ENCODE measurements around the gene BCAN.

The BCAN gene

DNA sequence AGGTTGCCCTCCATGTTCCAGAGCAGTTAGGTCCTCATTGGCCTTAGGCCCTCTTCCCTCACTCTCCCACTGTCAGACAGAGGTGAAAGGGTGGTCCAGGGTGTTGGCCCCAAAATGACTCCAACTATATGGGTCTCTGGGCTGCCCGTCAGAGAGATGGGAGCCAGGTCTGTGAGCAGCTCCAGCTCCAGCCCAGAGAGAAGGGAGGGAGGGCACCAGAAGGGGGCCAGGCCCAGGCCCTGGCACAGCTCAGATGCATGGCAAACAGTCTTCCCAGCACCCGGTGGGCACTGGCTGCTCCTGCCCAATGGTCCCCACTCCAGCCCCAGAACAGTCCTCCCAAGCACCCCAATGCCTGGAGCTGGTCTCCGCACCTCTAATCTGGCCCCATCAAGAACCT lies 2.2 kb downstream of the BCAN start:
- no peak for DNase-seq

DNA sequence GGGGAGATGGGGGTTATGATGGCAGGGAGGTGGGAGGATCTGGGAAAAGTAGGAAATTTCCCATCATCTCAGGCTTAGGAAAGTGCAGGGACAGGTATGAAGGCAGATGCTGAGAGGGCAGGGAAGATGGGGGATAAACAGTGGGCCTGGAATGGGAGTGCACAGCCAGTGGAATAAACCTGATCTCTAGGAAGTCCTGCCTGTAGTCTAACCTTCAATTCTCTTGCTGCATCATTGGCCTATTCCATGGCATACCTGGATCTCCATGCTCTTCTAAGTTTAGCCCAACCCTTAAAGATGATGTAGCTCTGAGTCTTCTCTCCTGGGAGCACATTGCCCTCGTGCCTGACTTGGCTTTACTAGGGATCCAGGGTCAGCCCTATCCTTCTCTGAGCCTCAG lies 2.7 kb downstream of the BCAN start:
- no peak for DNase-seq

DNA sequence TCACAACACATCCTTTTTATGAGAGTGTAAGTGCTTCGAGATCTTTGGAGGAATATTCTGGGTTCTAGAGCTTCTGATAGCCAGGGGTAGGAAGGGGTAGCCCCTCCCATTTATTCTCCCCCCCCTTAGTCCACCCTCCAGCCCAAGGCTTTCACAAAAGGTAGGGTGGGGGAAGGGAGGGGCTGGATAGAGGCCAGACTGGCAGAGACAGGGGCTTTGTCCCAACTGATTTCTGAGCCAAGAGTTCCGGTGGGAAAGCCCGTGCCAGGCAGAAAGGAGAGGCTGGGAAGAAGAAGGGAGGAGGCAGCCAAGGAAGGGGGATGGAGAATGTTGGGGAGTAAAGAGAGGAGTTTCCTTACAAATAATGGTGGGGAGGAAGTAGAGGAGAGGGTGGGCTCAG lies 3.1 kb downstream of the BCAN start:
- DNase-seq = no peak

DNA sequence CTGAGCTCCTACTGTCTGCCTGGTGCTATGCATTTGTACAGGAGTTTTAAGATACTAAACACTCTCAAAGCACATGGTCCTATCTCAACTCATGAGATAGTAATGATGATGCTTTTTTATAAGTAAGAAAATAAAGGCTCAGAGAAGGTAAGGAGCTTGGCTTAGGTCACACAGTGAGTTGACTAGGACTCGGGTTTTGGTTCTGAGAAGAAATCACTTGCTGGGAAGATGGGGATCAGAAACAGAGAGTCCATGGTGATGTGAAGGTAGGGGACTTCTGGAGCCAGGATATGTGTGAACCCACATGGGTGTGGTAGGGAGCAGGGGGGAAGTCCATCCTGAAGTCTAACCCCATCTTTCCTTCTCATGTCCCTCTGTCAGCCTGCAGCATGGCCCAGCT lies 3.7 kb downstream of the BCAN start:
- no peak for DNase-seq

DNA sequence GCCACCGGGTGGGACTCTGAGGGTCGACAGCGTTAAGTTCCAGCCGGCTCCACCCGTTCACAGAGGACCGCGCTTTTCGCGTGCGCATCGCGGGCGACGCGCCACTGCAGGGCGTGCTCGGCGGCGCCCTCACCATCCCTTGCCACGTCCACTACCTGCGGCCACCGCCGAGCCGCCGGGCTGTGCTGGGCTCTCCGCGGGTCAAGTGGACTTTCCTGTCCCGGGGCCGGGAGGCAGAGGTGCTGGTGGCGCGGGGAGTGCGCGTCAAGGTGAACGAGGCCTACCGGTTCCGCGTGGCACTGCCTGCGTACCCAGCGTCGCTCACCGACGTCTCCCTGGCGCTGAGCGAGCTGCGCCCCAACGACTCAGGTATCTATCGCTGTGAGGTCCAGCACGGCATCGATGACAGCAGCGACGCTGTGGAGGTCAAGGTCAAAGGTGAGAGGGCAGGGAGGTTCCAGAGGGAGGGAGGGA lies 4.9 kb downstream of the BCAN start:
- no peak for DNase-seq

DNA sequence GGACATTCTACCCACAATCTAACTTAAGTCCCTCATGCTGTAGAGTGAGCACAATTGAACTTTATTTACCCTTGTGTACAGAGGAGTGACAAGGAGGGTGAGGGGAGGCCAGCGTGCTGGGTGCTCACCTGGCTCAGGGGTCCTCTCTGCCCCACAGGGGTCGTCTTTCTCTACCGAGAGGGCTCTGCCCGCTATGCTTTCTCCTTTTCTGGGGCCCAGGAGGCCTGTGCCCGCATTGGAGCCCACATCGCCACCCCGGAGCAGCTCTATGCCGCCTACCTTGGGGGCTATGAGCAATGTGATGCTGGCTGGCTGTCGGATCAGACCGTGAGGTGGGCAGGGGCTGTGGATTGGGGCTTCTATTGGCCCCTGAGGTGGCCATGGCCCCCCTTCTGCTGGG lies 5.4 kb downstream of the BCAN start:
- no peak for DNase-seq

DNA sequence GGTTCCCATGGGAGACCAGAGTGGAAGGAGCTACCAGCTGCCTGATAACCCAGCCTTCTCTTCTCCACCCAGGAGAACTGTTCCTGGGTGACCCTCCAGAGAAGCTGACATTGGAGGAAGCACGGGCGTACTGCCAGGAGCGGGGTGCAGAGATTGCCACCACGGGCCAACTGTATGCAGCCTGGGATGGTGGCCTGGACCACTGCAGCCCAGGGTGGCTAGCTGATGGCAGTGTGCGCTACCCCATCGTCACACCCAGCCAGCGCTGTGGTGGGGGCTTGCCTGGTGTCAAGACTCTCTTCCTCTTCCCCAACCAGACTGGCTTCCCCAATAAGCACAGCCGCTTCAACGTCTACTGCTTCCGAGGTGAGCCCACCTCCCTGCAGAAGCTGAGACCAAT lies 6.6 kb downstream of the BCAN start:
- no peak for DNase-seq

DNA sequence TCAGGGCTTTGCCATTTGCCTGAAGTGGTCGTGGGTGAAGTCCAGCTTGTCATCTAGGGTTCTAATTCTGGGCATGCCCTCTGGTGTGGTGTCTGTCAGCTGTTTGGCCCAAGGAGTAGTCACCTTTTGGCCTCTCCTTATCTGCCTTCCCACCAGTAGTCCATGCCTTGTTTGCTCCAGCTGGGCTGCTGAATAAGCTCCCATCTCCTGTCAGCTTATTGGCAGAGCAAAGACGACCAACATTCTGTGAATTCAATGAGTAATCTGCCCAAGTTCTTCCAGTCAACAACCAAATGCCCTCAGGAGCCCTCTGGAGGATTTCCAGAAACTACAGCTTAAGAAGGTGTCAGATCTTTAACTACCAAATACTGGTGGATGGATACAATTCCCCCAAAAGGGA lies 7.0 kb downstream of the BCAN start:
- no peak for DNase-seq

DNA sequence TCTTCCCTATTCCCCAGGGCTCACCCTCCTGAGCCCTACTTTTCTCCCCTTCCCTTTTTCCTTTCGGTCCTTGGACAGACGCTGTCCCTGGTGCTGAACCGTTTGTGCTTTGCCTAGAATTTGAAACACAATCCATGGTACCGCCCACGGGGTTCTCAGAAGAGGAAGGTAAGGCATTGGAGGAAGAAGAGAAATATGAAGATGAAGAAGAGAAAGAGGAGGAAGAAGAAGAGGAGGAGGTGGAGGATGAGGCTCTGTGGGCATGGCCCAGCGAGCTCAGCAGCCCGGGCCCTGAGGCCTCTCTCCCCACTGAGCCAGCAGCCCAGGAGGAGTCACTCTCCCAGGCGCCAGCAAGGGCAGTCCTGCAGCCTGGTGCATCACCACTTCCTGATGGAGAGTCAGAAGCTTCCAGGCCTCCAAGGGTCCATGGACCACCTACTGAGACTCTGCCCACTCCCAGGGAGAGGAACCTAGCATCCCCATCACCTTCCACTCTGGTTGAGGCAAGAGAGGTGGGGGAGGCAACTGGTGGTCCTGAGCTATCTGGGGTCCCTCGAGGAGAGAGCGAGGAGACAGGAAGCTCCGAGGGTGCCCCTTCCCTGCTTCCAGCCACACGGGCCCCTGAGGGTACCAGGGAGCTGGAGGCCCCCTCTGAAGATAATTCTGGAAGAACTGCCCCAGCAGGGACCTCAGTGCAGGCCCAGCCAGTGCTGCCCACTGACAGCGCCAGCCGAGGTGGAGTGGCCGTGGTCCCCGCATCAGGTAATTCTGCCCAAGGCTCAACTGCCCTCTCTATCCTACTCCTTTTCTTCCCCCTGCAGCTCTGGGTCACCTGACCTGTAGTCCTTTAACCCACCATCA lies 10.4 kb downstream of the BCAN start:
- no peak for DNase-seq

DNA sequence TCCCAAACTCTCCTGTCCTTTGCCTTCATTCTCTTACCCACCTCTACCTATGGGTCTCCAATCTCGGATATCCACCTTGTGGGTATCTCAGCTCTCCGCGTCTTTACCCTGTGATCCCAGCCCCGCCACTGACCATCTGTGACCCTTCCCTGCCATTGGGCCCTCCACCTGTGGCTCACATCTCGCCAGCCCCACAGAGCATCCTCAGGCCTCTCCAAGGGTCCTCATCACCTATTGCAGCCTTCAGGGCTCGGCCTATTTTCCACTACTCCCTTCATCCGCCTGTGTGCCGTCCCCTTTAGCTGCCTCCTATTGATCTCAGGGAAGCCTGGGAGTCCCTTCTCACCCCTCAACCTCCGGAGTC lies 11.1 kb downstream of the BCAN start:
- no peak for DNase-seq

DNA sequence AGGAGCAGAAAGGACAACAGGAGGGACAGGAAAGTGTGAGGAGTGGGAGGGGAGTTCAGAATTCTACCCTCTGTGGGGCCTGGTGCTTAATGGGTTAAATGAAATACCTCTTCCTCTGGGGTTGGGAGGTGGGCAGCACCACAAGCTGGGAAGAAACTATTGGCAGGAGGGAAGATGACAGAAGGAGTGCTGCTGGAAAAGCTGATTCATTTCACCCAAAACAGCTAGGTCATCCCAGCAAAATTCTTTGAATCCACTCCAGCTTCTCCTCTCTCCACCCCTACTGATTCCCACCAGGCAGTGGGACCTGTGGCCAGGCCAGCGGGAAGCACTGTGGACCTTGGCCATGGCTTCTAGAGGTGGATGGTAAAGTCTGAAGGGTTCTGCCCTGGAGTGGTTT lies 12.8 kb downstream of the BCAN start:
- DNase-seq = no peak

DNA sequence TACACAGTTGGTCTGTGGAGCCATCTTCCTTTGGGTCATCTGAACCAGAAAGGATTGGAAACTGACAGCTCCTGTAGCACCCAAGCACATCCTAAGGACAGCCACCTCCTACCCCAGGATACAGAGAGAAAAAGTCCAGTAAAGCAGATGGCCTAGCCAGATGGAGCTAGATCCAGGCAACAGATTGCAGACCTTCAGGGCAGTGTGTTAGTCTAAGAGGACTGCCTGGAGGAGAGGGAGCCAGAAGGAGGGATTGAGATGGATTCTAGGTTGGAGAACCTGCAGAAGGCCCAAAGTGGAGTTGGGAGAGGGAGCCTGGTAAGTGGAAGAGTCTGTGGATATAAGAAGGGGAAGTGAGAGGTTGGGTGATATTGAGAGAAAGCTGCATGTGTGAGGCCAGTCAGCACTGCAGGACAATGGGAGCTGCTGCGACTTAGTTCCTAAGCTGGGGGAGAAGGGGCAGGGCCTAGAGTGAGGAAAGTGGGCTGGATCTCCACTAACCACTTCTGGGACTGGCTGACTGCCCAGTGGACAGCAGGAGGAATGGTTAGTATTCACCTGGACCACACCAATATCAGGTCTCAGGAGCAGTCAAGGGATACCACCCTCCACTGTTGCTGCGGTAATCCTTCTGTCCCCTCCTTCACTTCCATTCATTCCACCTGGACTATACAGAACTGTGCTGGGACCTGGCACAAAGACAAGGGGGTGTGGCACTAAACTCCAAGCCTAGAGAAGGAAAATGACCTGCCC lies 13.4 kb downstream of the BCAN start:
- no peak for DNase-seq

DNA sequence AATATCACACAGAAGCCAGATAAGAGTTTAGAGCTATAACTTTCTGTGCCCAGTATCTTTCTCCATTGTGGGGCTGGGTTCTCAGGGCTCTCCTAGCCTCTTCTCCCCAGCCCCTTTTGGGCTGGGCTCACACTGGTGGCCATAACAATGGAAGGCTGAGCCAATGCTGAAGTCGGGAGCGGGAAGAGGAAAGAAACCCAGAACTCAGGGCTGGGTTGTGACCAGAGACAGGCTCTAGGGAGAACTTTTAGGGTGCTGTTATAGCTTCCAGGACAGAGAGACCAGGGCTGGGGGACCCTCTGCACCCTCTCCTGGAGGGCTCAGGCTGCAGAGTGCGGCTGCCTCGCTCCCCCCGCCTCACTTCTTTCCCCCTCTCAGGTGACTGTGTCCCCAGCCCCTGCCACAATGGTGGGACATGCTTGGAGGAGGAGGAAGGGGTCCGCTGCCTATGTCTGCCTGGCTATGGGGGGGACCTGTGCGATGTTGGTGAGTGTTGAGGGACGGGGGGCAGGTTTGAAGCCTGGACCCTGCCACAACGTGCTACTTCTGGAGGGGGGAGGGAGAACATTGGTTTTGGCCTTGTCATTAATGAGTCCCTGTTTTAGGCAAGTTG lies 14.1 kb downstream of the BCAN start:
- DNase-seq = no peak

DNA sequence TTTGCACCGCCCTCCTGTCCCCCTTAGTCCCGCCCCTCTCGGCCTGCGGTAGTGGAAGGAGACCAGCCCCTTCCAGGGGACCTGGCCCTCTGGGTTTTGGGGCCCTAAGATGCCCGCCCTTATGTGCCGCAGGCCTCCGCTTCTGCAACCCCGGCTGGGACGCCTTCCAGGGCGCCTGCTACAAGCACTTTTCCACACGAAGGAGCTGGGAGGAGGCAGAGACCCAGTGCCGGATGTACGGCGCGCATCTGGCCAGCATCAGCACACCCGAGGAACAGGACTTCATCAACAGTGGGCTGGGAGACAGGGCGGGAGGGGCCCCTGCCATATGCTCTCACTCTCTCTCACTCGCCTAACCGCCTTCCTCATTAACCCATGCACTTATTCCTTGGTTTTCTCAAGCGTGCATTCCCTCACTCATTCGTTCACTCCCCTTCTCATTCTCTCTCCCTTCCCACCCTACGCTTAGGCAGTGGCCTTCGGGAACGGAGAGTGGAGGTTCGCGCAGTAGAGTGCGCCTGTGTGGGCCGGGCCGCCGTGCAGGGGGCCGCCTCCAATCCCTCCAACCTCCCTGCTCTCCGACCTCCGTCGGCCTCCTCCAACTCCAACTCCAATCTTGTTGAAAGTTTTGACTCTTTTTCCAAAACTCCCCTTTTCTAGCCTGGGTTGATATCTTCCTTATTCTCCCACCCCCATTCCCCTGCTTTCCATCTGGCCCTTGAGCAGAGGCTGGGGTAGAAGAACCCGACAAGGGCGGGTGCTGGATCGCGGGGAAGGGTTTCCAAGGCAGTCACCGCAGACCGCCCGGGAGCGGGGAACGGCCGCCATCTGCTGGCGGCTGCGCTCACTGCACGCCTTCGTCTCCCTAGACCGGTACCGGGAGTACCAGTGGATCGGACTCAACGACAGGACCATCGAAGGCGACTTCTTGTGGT lies 15.2 kb downstream of the BCAN start:
- peak; percentile 66 for DNase-seq

DNA sequence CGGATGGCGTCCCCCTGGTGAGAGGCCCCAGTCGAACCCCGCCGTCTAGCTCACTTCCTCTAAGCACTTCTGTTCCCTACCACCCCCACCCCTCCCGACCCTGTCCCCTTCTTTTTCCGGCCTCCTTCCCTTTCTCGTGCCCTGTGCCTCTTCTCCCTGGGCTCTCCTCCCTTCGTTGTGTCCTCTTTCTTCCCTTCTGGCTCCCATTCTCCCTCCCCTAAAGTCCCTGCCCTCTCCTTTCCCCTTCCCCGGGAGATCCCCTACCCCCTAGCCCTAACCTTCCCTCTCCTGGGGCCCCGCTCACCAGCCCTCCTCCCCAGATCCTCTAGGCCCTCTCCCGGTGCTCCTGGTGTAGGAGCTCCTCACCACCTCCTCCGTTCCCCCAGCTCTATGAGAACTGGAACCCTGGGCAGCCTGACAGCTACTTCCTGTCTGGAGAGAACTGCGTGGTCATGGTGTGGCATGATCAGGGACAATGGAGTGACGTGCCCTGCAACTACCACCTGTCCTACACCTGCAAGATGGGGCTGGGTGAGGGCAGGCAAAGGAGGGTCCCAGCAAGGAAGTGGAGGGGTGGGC lies 15.9 kb downstream of the BCAN start:
- no peak for DNase-seq

DNA sequence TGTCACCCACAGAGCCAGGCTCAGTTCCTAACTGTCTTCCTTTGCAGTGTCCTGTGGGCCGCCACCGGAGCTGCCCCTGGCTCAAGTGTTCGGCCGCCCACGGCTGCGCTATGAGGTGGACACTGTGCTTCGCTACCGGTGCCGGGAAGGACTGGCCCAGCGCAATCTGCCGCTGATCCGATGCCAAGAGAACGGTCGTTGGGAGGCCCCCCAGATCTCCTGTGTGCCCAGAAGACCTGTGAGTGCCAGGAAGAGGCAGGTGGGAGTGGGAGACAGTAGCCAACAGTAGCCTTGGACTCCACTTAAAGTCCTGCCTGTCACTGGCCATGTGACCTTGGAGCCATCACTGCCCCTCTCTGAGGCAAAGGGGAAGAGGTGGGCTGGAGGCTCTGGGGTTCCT lies 16.6 kb downstream of the BCAN start:
- DNase-seq = no peak

DNA sequence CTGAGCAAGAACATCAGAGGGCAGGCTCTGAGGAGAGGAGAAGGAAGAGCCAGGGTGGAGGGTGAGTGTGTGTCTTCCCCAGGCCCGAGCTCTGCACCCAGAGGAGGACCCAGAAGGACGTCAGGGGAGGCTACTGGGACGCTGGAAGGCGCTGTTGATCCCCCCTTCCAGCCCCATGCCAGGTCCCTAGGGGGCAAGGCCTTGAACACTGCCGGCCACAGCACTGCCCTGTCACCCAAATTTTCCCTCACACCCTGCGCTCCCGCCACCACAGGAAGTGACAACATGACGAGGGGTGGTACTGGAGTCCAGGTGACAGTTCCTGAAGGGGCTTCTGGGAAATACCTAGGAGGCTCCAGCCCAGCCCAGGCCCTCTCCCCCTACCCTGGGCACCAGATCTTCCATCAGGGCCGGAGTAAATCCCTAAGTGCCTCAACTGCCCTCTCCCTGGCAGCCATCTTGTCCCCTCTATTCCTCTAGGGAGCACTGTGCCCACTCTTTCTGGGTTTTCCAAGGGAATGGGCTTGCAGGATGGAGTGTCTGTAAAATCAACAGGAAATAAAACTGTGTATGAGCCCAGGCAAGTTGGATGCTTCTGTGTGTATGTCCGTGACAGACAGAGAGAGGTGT lies 17.1 kb downstream of the BCAN start:
- no peak for DNase-seq

DNA sequence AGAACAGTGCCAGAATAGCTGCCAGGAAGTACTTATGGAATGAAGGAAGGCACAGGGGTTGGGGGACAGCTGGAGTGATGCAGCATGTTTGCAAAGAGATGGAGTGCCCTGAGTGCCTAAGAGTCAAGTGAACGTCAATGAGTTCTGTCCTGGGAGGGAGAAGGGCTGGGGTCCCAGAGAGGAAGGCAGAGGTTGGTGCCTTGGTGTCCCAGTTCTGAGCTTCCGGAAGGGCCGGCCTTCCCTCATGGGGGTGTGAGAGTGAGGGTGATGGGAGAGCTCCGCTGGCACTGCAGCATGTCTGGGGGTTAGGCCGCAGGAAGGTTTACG lies 17.7 kb downstream of the BCAN start:
- no peak for DNase-seq

DNA sequence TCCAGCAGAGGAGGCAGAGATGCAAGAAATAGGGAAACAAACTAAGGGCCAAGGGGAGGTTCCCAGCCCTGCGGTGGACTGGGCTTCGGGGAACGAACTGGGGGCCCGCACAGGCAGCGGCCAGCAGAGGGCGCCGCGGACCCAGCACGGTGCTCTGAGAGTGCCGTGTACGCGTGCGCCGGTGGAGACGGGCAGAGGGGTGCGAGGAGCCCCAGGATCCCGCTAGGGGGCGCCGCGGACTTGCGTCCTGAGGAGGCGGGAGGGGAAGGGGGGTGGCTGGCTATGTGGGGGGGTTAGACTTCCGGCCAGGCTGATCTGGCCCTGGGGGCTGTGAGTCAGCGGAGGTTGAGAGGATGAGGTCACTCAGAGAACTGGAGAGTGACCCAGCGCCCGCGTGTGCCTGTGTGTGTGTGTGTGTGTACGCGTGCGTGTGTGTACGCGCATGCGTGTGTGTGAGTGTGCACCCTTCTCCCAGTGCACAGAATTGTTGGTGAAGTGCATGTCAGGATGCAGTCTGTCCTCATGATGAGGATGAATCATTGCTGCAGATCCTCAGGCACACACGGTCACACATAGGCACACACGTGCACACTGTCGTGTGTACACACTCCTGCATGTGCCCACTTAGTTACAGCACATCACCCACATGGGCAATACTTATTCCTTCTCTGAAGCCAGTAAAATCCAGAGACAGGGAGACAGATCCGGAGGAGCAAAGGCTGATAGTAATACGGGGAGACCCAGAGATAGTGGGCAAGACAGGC lies 18.3 kb downstream of the BCAN start:
- peak; percentile 91 for DNase-seq

DNA sequence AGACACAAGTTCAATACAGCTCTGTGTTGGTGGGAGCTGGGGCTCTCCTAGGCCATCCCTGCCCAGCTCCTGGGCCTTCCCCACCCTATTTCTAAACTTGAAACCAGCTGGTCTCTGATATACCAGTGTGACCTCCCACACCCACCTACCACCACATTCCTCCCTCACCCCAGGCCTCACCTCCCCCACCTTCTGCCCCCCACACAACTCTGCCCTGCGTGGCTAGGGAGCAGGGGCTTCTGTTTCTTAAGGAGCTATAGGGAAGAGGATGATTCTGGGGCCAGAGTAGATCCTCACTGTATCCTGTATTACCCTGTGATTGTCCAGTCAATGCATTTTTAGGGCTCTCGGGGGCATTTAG lies 18.8 kb downstream of the BCAN start:
- no peak for DNase-seq

DNA sequence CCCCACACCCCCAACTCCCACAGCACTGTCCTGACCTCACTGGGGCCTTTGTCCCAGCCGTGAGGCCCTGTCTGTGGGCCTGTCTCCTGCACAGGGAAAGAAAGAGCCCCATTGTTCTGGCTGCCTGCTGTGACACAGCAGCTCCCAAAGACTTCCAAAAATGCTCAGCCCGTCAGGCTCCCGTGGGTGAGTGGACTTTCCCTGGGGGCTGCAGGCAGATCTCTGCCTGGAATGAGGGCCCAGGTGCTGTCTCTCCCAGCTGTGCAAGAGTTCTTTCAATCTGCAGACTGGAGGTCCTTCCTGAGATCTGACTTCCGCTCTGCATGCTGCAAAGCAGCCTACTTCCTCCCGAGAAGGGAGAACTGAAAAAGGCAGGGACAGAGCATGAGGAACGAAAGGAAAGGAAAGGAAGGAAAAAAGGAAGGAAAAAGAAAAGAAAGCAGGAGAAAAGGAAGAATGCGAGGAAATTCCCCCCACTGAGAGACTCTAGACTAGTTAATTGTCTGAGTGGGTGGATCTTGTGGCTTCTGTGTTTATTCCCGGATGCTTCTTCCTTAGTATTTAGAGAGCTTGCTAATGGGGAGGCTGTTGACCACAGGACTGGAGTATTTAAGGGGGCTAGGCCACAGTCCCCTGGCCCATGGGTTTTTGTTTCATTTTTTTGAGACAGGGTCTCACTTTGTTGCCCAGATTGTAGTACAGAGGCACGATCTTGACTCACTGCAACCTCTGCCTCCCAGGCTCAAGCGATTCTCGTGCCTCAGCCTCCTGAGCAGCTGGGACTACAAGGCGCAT lies 20.3 kb downstream of the BCAN start:
- DNase-seq = no peak
